Activated CD4-positive, alpha-beta T cell treated with anti-CD3 and anti-CD28 coated beads, Interleukin-2, amount 50 U/mL, for 1 hour (primary cell): ENCODE measurements around the gene COL18A1.
"Not testable (repeated sequence)": the region's sequence is repeated elsewhere in the genome, so short reads cannot be mapped to it uniquely, and the experiment has no call there.

ENCODE experiments used
- DNase-seq: peaks from one replicate; pipeline ENCODE4 v3.0.0-alpha.2; 2020

The COL18A1 gene

DNA sequence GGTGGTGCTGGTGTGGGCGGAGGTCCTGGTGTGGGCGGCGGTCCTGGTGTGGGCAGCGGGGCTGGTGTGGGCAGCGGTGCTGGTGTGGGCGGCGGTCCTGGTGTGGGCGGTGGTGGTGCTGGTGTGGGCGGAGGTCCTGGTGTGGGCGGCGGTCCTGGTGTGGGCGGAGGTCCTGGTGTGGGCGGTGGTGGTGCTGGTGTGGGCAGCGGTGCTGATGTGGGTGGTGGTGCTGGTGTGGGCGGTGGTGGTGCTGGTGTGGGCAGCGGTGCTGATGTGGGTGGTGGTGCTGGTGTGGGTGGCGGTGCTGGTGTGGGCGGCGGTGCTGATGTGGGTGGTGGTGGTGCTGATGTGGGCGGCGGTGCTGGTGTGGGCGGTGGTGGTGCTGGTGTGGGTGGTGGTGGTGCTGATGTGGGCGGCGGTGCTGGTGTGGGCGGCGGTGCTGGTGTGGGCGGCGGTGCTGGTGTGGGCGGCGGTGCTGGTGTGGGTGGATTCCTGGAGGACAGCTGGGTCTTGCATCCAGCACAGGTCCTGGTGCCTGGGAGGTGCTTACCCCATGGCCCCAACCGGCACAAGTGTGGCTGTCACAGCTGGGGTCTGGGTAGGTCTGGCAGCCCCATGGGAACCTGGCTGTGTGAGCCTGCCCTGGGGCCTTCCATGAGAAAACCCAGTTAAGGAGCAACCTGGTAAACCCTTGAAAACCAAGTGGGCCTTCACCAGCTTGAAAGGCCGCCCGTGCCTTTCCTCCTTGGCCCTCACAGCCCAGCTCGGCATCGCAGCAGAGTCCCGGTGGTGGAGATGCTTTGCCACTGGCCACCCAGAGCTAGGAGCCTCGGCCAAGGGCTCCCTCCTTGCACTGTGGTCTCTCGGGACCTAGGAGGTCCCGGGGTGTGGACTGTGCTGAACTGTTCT, 38.0 kb downstream of the COL18A1 start:
- DNase-seq: not testable (repeated sequence)

DNA sequence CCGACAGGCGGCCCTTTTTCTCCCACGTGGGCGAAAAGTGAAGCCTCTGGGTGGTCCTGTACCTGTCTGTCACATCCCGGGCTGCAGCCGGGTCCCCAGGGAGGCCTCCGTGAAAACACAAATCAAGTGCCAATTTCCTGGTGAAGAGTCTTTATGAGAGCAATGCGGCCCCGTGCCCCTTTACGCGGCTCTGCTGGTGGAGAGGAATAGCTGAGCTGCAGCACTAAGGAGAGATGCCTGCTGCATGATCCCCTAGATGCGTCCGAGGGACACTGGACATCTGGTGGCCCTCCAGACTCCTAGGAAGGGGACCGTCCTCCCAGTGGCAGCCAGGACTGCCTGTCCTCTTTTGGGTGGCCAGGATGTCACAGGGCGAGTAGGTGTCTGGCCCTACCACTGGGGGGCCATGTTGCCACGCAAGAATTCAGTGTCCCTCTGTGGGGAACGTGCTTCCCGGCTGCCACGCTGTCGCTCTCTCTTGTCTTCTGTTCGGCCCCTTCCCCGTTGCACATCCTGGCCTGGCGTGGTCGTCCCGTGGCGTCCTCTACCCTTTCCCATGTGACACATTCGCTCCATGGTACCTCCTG, 38.7 kb downstream of the COL18A1 start:
- no peak for DNase-seq

DNA sequence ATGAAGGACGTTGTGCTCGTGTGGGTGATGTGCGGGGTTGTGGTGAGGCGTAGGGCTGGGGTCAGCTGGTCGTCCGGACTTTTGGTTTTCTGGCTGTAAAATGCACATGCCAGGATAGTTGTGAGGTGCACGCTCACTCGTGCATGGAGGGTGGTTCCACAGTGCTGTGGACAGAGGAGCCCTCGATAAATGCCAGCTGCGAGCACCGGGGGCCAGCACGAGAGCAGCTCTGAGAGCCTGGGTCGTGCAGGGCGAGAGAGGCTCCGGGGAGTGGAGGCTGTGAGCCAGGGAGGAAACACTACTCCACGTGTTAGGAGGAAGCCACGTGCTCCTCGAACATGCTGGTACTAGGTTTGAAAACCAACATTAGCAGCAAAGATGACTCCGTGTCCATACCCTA, 39.4 kb downstream of the COL18A1 start:
- no peak for DNase-seq

DNA sequence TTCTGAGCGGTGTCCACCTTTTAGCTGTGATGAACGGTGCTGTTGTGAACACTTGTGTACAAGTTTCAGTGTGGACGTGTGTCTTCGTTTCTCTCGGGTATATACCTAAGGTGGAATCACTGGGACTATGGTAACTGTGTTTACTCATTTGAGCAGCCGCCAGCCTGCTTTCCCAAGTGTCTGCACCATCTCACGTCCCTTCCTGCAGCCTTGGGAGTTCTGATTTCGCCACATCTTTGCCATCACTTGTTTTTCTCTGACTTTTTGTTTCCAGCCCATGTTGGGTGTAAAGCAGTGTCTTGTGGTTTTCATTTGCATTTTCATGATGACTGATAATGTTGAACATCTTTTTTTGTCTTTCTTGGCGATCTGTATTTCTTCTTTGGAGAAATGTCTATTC, 40.4 kb downstream of the COL18A1 start:
- DNase-seq: no peak

DNA sequence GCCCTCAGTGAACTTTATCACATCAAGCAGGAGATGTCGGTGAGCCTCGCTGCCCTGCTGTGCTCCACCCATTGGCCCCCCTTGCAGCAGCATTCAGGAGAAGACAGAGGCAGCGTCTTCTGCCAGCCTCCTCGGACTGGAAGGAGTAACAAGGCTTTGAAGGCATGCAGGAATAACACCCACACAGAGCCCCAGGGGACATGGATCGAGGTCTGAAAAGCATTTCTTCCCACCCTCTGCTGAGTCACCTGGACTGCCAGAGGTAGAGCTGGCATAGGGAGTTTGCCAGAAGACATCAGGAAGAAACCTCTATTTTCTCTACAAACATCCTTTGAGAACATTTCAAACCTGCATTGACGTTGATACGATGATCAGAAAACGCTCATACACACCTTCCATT, 42.9 kb downstream of the COL18A1 start:
- DNase-seq: no peak

DNA sequence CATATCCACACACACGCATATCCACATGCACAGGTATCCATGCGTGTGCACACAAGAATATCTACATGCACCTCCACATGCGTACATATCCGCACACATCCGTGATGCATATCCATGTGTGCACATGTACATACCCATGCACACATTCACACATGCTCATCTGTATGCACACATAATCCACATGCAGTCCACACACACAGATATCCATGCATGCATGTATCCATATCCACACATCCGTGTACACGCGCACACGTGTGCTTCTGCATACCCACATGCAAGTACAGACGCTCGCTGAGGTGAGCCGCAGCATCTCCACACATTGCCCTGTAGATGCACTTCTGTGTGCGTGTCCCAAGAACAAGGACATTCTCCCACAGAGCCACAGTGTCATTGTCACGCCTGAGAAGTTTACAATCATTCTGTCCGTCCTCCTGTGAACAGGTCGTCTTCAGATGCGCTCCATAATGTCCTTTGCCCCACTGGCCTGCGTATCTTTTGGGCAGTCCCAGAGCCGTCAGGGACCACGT, 43.4 kb downstream of the COL18A1 start:
- DNase-seq: no peak

DNA sequence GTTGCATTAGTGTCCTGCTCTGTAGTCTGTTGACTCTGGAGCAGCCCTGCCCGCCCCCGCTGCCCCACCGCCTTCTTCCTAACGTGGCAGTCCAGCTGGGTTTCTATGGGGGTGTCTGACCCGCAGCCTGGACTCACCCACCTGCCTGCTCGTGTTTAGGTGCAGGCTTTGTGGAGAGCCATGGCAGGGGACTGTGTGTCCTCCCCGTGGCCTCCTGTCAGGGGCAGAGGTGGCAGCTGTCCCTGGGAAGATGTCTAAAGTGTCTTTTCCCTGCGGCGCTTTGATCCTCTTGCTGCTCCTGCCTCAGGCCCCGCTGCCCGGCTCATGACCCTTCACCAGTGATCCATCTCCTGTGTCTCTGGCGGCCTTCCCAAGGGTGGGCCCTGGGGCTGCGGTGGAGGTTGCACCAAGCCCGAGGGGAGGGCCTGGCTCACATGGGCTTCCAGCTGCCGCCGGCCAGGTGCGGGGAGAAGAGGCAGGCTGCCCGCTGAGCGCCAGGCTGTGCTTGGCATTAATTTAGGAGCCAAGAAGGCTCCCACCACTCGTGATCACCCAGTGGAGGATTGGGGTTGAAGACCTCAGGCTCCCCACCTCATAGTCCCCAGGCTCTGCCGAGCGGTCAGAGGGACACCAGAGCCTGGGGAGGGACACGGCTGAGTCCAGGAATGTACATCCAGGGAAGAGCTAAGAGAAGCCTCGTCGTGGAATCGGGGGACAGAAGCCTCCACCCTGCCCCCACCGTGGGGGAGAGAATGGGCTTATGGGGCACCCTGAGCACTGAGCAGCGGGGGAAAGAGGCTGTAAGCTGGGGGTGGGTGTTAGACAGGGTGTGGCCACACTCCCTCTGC, 44.1 kb downstream of the COL18A1 start:
- DNase-seq: no peak

DNA sequence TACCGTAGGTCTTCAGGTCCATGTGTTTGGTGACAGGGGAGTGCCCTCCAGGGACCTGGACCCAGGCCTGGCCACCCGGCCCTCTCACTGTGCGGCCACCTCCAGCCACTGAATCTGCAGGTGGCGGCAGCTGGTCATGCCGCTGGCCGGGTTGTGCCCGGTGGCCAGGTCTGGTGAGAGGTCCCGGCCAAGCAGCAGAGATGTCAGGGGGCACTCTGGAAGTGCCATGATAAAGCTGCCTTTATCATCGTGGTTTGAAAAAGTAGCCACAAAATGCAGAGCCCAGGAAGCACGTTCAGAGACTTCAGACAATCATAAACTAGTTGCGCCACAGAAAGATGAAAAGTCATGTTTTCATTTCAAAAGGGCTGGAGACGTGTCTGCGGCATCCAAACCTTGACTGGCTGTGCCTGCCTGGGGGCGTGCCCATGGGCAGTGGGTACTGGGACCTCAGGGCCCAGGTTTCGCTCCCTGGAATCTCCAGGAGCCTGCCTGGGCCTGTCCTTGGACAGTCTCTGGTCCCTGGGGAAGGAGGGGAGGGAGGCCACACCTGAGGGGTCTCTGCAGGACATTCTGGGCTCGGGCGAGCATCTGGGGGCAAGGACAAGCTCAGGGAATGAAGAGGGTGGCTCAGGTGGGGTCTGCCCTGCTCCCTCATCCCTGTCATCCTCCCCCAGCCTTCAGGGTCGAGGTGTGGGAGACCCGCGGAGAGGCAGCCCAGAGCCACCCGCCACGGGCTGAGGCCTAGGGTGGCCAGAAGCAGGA, 44.9 kb downstream of the COL18A1 start:
- no peak for DNase-seq

DNA sequence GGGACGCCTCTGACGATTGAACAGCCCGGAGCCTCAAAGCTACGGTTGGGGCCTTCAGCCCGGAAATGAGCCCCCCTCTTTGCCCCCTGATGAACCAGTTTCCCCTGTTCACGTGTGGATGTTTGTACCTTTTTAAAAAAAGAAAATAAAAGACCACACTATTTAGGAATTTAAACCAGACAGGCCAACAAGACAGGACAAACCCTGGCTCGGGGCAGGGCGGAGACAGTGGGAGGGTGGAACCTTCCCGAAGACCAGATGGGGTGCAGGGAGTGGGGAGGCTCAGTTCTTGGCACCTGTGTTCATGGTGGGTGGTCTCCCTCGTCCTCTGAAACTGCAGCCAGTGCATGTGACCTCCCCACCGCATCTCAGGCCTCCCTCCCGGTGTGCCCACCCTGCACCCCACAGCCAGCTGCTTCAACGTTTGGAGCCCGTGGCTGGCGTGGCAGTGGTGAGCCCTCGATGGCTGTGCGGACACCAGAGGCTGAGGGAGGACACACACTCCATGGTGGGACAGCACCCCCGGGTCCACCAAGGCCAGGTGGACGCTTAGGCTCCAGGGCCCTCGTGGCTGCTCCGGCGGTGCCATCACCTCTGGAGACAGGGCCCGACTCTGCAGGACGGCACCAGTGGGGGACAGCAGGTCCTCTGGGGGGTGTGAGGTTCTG, 45.6 kb downstream of the COL18A1 start:
- no peak for DNase-seq

DNA sequence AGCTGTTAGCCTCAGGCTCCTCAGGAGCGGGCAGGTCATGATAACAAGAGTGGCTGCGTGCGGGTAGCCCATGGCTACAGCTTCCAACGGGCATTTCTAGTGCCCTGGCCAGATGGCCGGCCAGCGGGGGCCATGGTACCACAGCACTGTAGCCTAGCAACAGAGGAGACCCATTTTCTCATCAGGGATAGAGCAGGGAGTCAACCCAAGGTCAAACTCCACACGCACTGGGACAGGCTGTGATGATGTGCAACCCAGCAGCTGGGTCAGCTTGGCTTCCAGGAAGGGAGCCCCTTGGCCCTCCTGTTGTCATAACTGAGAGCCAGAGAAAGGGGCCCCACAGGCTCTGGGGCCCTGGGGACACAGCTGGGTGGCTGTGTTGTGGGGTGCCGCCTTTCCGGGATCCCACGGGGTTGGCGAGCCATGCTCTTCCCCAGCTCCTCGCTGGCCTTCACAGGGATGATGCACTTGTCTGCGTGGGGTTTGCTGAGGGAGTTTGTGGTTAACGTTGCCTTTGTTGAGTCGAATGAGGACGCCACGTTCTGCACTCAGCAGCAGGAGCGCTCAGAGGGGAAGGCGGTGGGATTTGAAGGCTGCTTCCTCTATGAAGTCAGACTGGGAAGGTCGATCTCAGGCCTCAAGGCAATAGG, 46.3 kb downstream of the COL18A1 start:
- DNase-seq: no peak

DNA sequence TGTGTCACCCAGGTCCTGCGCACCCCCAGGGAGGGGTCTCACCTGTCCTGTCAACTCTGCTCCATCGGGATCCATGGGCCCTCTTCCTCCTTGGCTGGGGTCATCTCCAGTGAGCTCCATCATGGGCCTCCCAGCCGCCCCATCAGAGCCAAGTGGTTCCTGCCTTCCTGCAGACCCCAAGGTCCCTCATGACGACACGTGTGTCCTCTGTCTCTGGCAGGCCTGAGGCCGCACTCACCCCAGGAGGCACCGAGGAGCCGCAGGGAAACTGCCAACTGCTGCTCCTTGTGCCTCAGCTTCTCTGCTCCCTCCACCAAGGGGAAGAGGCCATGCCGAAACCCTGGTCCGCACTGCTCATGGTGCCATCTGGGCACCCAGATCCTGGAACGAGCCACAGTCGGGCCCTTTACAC, 46.8 kb downstream of the COL18A1 start:
- no peak for DNase-seq

DNA sequence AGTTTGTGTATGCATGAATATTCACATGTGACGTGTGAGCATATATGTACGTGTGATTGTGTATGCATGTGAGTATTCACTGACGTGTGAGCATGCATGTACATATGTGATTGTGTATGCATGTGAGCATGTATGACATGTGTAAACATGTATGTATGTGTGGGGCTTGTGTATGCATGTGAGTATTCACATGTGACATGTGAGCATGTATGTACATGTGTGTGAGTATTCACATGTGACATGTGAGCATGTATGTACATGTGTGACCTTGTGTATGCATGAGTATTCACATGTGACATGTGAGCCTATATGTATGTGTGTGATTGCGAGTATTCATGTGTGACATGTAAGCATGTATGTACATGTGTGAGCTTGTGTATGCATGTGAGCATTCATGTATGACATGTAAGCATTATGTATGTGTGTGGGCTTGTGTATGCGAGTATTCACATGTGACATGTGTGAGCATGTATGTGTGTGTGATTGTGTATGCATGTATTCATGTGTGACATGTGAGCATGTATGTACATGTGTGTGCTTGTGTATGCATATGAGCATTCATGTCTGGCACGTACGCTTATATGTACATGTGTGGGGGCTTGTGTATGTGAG, 47.8 kb downstream of the COL18A1 start:
- DNase-seq: no peak

DNA sequence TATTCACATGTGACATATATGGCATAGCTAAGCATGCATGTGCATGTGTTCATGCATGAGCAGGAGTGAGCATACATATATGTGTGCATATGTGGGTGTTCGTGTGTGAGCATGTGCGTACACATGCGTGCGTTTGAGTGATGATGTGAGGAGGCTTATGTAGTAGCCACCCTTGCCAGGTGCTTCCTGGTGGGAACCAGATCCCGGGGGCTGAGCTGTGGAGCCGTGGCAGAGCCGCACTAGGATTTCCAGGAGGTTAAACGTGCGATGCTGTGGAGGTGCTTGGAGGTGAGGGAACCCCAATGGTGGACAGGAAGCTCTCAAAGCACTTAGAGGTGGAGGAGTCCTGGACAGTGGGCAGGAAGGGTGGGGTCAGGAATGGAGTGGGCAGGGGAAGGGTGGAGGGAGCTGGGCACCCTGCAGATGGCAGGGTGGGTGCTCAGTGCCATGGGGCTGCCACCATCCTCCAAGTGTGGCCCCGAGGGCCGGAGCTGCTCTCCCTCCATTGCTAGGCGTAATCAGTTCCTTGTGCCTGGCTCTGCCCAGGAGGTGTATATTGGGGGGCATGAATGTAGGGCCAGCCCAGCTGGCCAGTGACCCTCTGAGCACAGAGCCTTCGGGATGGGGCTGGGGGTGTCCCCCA, 48.5 kb downstream of the COL18A1 start:
- no peak for DNase-seq

DNA sequence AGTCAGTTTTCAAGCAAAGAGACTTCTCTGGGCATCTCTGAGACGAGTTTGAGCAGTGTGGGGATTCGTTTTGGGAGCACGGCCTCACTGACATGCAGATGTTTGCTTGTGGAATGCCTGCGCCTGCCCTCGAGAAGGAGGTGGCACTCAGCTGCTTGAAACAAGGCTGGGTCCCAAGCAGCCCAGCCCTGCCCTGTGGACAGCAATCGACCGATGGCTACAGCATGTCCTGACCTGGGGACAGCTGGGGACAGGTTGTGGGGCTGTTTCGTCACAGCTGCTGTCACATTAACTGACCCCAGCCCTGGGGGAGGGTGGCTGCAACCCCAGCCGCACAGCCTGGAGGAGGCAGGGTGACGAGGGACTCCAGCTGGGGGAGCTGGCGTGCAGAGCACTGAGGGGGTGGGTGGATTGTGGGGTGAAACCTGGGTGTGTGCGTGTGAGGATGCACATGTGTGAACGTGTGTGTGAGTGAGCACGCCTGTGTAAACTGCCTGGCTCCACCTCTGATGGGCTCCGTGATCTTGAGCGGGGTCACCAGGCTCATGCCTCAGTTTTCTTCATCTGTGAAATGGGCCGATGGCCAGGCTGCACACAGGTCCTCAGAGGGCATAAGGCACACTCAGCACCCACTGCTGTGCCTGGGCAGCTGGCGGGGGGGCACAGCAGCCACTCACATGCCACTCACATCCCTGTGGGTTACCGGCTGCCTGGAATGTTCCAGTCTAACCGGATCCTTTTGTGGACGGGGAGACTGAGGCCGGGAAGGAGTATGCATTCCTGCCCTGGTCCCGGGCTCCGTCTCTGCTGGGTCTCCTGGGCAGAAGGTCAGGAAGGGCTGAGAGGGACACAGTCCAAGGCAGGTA, 49.3 kb downstream of the COL18A1 start:
- no peak for DNase-seq

DNA sequence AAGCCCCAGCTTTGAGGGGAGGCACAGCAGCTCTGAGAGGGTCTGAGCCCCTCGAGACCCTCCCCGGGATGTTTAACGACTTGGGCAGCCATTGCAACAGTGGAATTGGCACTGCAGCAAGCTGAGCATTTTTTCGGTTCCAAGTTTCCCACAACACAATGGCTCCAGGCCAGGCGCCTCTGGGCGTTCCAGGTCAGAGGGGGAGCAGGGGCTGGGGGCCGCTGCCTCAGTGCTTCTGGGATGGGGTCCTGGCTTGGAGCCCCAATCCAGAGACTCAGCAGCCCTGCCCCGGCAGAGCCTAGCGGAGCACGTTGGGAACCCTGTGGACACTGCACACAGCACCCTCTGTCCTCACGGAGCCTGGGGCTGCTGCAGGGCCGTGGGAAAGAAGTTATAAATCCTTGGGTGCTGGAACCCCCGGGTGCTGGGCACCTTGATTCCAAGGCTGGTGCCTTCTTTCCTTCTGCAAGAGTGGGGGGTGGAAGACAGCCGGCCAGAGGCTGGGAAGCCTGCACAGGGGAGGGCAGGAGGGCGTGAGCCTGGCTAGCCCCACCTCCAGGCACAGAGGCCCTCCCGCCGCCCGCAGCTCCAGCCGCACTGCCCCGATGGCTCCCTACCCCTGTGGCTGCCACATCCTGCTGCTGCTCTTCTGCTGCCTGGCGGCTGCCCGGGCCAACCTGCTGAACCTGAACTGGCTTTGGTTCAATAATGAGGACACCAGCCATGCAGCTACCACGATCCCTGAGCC, 50.1 kb downstream of the COL18A1 start:
- DNase-seq: no peak

DNA sequence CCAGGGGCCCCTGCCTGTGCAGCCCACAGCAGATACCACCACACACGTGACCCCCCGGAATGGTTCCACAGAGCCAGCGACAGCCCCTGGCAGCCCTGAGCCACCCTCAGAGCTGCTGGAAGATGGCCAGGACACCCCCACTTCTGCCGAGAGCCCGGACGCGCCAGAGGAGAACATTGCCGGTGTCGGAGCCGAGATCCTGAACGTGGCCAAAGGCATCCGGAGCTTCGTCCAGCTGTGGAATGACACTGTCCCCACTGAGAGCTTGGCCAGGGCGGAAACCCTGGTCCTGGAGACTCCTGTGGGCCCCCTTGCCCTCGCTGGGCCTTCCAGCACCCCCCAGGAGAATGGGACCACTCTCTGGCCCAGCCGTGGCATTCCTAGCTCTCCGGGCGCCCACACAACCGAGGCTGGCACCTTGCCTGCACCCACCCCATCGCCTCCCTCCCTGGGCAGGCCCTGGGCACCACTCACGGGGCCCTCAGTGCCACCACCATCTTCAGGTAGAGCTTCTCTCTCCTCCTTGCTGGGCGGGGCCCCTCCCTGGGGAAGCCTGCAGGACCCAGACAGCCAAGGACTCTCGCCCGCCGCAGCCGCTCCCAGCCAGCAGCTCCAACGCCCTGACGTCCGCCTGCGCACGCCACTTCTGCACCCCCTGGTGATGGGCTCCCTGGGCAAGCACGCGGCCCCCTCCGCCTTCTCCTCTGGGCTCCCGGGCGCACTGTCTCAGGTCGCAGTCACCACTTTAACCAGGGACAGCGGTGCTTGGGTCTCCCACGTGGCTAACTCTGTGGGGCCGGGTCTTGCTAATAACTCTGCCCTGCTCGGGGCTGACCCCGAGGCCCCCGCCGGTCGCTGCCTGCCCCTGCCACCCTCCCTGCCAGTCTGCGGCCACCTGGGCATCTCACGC, 51.0 kb downstream of the COL18A1 start:
- DNase-seq: no peak

DNA sequence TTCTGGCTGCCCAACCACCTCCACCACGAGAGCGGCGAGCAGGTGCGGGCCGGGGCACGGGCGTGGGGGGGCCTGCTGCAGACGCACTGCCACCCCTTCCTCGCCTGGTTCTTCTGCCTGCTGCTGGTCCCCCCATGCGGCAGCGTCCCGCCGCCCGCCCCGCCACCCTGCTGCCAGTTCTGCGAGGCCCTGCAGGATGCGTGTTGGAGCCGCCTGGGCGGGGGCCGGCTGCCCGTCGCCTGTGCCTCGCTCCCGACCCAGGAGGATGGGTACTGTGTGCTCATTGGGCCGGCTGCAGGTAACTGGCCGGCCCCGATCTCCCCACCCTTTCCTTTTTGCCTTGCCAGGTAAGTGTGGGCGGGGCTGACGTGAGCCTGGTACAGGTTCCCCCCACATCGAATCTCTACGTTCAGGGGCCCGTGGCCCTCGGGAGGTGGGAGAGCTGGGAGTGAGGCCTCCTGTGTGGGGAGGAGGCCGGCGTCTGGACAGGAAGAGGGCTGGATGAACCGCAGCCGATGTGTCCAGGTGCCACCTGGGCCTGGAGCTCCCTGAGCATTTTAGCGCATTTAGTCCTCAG, 51.7 kb downstream of the COL18A1 start:
- DNase-seq: no peak
